ENCODE measurements around the gene ZNF557.

ZNF557 gene

GRCh38 chr19:7076151-7076550 lies 6.6 kb downstream of the ZNF557 start:
- DNase-seq = no peak

DNA sequence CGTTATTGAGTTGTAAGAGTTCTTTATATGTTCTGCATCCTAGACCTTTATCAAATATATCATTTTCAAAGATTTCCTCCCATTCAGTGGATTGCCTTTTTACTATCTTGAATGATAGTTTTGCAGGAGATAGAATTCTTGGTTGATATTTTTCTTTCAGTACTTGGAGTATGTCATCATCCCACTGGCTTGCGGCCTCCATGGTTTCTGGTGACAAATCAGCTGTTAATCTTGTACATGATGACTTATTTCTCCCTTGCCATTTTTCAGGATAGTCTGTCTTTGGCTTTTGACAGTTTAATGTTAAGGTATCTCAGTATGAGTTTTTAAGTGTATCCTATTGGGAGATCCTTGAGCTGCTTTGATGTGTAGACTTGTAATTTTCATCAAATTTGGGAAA lies 8.5 kb downstream of the ZNF557 start:
- no peak for DNase-seq

DNA sequence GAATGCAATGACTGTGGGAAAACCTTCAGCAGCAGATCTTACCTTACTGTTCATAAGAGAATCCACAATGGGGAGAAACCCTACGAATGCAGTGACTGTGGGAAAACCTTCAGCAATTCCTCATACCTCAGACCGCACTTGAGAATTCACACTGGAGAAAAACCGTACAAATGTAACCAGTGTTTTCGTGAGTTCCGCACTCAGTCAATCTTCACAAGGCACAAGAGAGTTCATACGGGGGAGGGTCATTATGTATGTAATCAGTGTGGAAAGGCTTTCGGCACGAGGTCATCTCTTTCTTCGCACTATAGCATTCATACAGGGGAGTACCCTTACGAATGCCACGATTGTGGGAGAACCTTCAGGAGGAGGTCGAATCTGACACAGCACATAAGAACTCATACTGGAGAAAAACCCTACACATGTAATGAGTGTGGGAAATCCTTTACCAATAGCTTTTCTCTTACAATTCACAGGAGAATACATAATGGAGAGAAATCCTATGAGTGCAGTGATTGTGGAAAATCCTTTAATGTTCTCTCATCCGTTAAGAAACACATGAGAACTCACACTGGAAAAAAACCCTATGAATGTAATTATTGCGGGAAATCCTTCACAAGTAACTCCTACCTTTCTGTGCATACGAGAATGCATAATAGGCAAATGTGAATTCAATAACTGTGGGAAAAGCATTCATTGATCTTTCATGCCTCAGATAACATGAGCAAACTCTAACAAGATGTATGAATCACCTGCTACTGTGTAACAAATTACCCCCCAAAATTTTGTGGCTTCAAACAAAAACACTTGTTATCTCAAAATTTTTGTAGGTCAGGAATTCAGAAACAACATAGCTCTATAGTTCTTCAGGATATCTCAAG lies 13.8 kb downstream of the ZNF557 start:
- no peak for DNase-seq

DNA sequence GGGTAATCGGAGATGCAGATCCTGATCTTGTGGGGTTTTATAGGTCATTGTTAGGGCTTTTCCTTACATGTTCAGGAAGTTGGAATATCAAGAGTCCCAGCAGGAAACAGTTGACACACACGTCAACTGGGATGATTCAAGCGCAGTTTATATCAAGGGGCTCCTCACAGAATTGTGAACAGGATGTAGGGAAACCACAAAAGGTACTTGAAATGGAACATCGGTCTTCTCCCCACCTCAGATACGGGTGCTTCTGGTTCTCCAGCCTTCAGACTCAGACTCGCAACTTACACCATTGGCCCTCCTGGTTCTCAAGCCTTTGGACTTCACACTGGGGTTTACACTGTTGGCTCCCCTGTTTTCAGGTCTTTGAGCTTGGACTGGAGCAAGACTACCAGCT lies 19.5 kb downstream of the ZNF557 start:
- no peak for DNase-seq

DNA sequence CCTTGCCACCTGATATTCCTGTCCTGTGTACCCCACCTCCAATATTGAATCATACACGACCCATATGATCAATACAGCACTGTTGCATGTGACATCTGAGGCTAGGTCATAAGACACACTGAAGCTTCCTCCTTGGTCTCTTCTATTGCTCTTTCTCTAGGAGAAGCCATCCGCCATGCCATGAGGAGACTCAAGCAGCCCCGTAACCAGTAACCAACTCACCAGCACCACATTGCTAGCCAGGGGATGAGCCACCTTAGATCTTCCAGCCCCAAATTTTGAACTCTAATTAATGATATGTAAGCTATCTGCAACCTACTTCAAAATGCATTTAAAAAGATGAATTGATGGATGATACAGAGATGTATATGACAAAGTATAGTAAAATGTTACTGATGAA lies 28.6 kb downstream of the ZNF557 start:
- no peak for DNase-seq

DNA sequence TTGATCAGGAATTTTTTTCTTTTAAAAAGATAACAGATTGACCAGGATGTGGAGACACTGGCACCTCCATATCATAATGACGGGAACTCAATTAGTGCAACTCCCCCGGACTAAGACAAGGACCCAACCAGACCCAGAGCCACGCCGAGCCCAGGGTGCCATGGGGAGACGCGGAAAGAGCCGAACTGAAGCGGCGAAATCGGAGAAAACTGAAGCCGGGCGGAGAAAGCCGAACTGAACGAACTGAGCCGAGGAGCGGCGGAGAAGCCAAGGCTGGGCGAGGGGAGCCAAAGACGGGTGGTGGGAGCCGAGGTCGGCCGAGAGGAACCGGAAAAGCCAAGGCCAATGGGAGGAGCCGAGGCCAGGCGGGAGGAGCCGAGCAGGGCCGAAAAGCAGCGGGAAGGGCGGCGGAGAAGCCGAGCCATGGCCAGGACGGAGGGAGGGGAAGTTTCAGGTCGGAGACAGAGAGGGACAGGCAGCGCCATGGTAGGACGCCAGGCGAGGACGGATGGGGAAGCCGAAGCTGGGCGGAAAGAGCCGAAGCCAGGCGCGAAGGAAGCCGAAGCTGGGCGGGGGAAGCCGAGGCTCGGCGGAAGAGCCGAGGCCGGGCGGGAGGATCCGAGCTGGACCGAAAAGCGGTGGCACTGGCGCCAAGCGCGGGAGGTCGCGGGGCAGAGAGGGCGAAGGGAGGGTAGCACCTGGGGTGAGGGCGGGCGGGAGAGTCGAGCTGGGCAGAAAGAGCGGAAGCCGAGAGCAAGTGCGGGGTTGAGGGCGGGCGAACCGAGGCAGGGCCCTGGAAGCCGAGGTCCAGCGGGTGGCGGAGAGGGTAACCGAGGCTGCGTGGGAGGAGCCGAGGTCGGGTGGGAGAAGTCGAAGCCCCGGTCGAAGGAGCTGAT lies 29.4 kb downstream of the ZNF557 start:
- DNase-seq = peak; percentile 92

- no peak for DNase-seq
These were observed 30.1 kb downstream of the ZNF557 start for GRCh38 chr19:7099597-7099921.

GRCh38 chr19:7101498-7102253 lies 32.2 kb downstream of the ZNF557 start:
- DNase-seq = no peak

DNA sequence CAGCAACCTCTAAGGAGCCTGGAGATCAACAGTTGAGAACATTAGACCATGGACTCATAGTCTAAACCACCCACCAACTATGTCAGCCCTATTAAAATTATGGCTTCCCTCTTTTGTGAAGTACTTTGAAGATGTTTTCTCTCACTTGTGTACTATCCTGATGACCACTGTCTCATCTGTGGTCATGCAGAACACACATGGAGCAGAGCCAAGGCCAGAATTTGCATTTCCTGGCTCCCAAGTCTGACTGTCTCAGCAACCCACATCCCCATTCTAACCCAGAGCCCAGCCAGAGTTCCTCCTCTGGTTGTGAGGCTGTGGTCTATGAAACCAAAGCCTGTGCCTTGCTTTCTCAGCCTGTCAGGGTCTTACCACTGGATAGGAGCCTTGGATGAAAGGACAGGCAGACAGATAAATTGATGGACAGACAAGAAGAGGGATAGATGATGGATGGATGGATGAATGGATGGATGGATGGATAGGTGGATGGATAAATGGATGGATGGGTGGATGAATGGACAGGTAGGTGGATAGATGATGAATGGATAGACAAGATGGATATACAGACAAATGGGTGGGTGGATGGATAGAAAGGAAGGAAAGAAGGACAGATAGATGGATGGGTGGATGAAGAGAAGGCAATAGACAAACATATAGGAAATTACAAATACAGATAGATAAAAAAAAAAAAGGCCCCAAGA lies 35.4 kb downstream of the ZNF557 start:
- no peak for DNase-seq

DNA sequence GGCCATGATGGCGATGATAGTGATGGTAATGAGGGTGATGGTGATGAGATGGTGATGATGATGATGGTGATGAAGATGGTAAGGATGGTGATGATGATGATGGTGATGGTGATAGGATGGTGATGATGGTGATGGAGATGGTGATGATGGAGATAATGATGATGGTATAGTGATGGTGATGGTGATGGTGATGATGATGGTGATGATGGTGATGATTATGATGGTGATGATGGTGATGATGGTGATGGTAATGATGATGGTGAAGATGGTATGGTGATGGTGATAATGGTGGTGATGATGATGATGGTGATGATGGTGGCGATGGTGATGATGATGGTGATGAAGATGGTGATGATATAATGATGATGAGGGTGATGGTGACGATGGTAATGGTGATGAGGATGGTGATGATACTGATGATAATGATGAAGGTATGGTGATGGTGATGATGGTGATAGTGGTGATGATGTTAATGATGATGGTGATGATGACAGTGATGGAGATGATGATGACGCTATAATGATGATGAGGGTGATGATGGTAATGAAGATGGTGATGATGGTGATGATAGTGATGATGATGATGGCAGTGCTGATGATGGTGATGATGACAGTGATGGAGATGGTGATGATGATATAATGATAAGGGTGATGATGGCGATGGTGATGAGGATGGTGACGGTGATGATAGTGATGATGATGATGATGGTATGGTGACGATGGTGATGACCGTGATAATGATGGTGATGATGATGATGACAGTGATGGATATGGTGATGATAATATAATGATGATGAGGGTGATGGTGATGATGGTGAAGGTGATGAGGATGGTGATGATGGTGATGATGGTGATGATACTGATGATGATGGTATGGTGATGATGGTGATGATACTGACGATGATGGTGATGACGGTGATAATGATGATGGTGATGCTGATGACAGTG lies 37.5 kb downstream of the ZNF557 start:
- no peak for DNase-seq

GRCh38 chr19:7109678-7110289 lies 40.3 kb downstream of the ZNF557 start:
- DNase-seq = no peak

- DNase-seq = no peak
These were observed 43.2 kb downstream of the ZNF557 start for GRCh38 chr19:7112675-7113074.

DNA sequence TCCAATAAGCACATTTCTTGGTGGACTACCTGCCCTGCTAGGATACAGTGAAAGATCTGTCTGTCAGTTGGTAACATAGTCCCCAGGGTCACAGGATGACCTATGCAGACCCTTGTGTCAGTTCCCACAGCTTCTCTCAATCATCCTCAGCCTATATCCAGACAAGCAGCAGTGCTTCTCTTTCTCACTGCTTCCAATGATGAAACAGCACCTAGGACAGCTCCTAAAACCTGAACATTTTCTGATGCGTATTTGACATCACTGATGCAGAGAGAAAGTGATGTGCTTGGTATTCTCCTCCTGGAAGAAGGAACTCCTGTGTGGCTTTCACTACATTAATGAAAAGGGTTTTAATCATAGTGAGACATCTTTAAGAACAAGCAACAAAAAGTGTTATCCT lies 43.7 kb downstream of the ZNF557 start:
- DNase-seq = no peak

DNA sequence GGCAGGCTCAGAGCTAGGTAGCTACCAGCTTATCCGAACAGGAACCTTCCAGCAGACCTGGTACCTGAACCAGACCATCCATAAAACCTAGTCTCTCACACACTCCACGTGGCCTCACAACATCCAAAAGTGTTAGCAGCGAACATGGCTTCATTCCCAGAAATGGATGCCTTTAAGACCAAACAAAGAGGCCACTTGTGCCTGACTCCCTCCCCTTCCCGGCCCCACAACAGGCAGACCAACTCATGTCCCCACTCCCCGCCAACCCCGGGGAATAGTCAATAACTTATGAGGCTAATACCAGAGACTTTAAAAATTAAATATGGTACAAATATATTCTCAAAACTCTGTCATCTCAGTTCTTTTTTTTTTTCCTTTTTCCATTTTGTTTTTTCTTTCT lies 46.2 kb downstream of the ZNF557 start:
- DNase-seq = no peak

DNA sequence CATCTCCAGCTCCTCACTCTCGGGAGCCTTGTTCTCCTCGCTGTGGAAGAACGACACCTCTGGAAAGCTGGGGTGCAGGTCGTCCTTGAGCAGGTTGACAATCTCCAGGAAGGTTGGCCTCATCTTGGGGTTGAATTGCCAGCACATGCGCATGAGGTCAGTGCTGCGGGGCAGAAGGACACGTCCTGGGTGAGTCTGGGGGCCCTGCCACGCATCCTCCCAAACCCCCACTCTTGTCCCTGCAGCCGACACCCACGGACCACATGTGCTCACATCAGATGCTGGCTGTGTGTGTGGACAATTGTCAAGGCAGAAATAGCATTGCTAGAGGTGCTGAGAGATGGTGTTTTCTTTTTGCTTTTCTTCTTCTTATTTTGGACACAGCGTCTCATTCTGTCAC lies 47.7 kb downstream of the ZNF557 start:
- DNase-seq = no peak

DNA sequence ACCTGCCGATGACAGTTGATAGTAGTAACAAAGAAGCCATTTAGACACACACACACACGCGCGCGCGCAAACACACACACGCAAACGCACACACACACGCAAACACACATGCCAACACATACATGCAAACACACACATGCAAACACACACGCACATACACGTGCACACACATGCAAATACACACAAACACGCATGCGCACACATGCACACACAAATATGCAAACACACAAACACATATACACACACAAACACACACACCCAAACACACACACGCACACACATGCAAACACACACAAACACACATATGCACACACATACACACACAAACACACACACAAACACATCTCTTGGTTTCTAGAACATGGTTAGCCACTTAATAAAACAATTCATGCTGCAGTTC lies 50.1 kb downstream of the ZNF557 start:
- no peak for DNase-seq

GRCh38 chr19:7120499-7120898 lies 51.0 kb downstream of the ZNF557 start:
- DNase-seq = no peak

DNA sequence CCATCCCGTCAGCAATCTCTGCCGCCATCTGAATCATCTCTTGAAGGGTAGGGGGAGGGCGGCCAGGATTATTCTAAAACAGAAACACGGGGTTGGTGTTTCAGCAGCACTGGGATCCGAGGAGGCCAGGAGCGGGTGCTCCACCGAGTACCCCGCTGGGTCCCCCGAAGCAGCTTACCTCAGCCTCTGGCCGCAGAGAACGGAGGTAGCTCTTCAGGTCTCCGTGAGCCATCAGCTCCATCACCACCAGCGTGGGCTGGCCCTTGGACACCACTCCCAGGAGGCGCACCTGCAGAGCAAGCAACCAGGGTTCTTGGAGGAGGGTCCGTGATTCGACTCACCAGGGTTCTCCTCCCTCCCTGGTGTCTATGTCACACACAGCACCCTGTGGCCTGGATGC lies 53.2 kb downstream of the ZNF557 start:
- DNase-seq = no peak

- DNase-seq = no peak
These were observed 55.3 kb downstream of the ZNF557 start for GRCh38 chr19:7124782-7125181.

DNA sequence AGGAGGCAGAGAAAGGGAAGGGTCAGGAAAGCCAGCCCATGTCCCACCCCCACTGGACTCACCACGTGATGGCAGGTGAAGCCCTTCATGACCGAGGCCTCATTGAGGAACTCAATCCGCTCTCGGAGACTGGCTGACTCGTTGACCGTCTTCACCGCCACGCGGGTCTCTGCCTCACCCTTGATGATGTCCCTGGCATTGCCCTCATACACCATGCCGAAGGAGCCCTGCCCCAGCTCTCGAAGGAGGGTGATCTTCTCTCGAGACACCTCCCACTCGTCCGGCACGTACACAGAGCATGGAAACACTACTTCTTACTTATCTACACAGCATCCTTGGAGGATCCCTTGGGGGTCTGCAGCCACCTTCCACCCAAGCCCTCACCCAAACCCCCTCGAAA lies 55.7 kb downstream of the ZNF557 start:
- no peak for DNase-seq

- no peak for DNase-seq
These were observed 56.6 kb downstream of the ZNF557 start for GRCh38 chr19:7126132-7126531.

Measured in NCI-H1105 treated with DMSO at 0.1 percent for 48 hours (cell line).